HG03108 (cell line): ENCODE measurements around the gene CTNNBL1.
A peak's percentile ranks its signal among the peaks of the same experiment; 100 is the strongest.
"Not testable (repeated sequence)": the region's sequence is repeated elsewhere in the genome, so short reads cannot be mapped to it uniquely, and the experiment has no call there.

Source experiments
- ATAC-seq: cut with Tn5 transposase; IDR thresholded peaks from one replicate; pipeline ENCODE4 v1.9.1; 2021; ENCODE audit warnings: moderate library complexity; ENCODE audit not compliant: unreplicated experiment

Gene CTNNBL1

GRCh38 chr20:37848706-37849105, 154.9 kb downstream of the CTNNBL1 start:
- no peak for ATAC-seq

GRCh38 chr20:37849156-37849555, 155.3 kb downstream of the CTNNBL1 start:
- no peak for ATAC-seq

GRCh38 chr20:37849566-37849965, 155.7 kb downstream of the CTNNBL1 start:
- ATAC-seq = no peak

GRCh38 chr20:37850036-37850592, 156.3 kb downstream of the CTNNBL1 start:
- ATAC-seq = no peak

- ATAC-seq = no peak
These were observed 157.0 kb downstream of the CTNNBL1 start for GRCh38 chr20:37850724-37851355.

GRCh38 chr20:37852666-37853065, 158.8 kb downstream of the CTNNBL1 start:
- ATAC-seq = no peak

- peak; percentile 75 for ATAC-seq
These were observed 160.1 kb downstream of the CTNNBL1 start for GRCh38 chr20:37853823-37854375.

GRCh38 chr20:37856034-37856433, 162.2 kb downstream of the CTNNBL1 start:
- ATAC-seq = not testable (repeated sequence)

- no peak for ATAC-seq
These were observed 163.3 kb downstream of the CTNNBL1 start for GRCh38 chr20:37856932-37857660.

GRCh38 chr20:37859406-37860171, 165.8 kb downstream of the CTNNBL1 start:
- no peak for ATAC-seq

- no peak for ATAC-seq
These were observed 169.5 kb downstream of the CTNNBL1 start for GRCh38 chr20:37863289-37863688.

- ATAC-seq = no peak
These were observed 170.5 kb downstream of the CTNNBL1 start for GRCh38 chr20:37864298-37864697.

- no peak for ATAC-seq
These were observed 172.2 kb downstream of the CTNNBL1 start for GRCh38 chr20:37866051-37866450.

GRCh38 chr20:37867289-37868195, 173.7 kb downstream of the CTNNBL1 start:
- ATAC-seq = no peak

- ATAC-seq = no peak
These were observed 175.1 kb downstream of the CTNNBL1 start for GRCh38 chr20:37868851-37869333.

GRCh38 chr20:37869334-37869861, 175.6 kb downstream of the CTNNBL1 start:
- ATAC-seq = no peak

- no peak for ATAC-seq
These were observed 176.5 kb downstream of the CTNNBL1 start for GRCh38 chr20:37870294-37870693.

- no peak for ATAC-seq
These were observed 177.9 kb downstream of the CTNNBL1 start for GRCh38 chr20:37871751-37872150.

GRCh38 chr20:37872161-37872560, 178.3 kb downstream of the CTNNBL1 start:
- no peak for ATAC-seq

- ATAC-seq = no peak
These were observed 180.1 kb downstream of the CTNNBL1 start for GRCh38 chr20:37873884-37874283.
